Effector CD8-positive, alpha-beta T cell (primary cell): ENCODE results near the gene TBP.
"Not testable (repeated sequence)": the region's sequence is repeated elsewhere in the genome, so short reads cannot be mapped to it uniquely, and the experiment has no call there.

Experiments
- DNase-seq: peaks from one replicate; lab custom pipeline; 2025; lab: John Stamatoyannopoulos, UW
- total RNA-seq, 4 experiments: gene quantifications; one replicate each; lab custom pipeline; 2026; lab: John Stamatoyannopoulos, UW

Gene TBP
- 27.3 to 32.8 (median 29.7) reads per million in 4 experiments for total RNA-seq

- peak; percentile 94 for DNase-seq
Measured at GRCh38 chr6:170554013-170554795, at the start of gene TBP. Gene TBP, plus strand, starts transcription at chr6:170554369. Its CDS starts 2,661 bp downstream, at chr6:170557030.

DNA sequence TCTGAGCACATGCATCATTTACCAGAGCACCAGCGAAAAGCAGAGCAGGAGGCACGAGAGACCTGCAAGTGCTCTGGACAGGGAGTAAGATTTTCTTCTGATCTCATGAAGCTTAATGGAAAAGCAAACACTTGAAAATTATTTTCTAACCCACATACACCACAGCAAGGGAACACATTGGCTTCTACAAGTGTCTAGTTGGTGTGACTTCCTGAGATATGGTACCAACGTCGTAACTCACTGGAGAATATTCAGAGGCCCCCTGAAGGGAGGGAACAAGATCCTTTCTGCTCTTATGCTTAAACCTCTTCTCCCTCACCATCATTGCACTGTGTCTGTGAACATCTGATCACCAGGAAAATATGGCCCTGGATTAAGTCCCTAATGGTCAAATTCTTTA, 49.7 kb upstream of the TBP start:
- DNase-seq: no peak

DNA sequence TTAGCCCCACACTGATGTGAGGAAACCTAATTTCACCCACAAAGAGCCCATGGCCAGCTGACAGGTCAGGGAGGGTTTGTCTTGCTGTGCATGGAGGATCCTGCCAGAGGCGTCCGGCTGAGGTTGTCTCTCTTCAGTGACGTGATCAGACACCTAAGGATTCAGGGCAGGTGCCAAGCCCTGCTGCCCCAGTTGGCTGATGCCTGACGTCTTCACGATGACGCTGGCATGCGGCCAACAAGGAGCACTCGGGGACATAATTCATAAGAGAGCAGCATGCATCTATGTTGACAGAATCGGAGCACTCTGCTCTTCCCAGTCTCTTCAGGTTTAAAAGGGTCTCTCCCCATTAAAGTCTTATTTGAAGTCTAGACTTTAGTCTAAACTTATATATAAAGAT, 48.9 kb upstream of the TBP start:
- no peak for DNase-seq

- DNase-seq: no peak
Measured at GRCh38 chr6:170506446-170506845, 47.7 kb upstream of the TBP start.

DNA sequence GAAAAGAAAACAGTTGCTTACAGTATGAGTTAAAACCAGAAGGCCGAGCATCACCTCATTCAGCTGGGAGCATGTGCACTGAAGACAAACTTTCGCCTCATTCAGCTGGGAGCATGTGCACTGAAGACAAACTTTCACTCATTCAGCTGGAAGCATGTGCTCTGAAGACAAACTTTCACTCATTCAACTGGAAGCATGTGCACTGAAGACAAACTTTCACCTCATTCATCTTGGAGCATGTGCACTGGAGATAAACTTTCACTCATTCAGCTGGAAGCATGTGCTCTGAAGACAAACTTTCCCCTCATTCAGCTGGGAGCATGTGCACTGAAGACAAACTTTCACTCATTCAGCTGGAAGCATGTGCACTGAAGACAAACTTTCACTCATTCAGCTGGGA, 46.4 kb upstream of the TBP start:
- not testable (repeated sequence) for DNase-seq

- DNase-seq: not testable (repeated sequence)
Measured at GRCh38 chr6:170508275-170508674, 45.9 kb upstream of the TBP start.

DNA sequence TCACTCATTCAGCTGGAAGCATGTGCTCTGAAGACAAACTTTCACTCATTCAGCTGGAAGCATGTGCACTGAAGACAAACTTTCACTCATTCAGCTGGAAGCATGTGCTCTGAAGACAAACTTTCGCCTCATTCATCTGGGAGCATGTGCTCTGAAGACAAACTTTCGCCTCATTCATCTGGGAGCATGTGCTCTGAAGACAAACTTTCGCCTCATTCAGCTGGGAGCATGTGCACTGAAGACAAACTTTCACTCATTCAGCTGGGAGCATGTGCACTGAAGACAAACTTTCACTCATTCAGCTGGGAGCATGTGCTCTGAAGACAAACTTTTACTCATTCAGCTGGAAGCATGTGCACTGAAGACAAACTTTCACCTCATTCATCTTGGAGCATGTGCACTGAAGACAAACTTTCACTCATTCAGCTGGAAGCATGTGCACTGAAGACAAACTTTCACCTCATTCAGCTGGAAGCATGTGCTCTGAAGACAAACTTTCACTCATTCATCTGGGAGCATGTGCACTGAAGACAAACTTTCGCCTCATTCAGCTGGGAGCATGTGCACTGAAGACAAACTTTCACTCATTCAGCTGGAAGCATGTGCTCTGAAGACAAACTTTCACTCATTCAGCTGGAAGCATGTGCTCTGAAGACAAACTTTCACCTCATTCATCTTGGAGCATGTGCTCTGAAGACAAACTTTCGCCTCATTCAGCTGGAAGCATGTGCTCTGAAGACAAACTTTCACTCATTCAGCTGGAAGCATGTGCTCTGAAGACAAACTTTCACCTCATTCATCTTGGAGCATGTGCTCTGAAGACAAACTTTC, 45.1 kb upstream of the TBP start:
- not testable (repeated sequence) for DNase-seq

DNA sequence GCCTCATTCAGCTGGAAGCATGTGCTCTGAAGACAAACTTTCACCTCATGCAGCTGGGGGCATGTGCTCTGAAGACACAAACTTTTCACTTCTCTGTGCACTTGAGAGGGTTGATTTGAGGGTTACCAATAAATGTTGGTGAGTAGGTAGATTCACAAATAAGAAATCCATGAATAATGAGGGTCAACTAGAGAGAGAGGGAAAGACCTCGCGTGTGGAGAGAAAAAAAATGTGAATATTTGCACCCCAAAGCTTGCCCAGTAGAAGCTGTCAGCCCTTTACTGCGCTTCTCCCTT, 44.5 kb upstream of the TBP start:
- DNase-seq: no peak

DNA sequence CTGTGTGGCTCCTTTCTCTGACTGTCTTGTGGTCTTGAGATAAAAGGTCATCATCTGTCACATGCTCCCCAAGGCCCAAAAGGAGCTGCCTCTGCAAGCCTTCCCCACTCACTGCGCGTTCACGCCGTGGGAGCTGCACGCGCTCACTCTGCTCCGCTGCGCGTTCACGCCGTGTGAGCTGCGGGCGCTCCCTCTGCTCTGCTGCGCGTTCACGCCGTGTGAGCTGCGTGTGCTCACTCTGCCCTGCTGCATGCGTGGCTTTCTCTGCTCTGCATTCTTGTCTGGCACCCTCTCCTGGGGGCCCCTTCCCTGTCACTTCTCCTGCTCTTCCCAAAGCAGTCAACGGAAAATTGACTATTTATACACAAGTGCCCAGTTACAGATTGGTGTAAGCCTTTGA, 43.5 kb upstream of the TBP start:
- no peak for DNase-seq

DNA sequence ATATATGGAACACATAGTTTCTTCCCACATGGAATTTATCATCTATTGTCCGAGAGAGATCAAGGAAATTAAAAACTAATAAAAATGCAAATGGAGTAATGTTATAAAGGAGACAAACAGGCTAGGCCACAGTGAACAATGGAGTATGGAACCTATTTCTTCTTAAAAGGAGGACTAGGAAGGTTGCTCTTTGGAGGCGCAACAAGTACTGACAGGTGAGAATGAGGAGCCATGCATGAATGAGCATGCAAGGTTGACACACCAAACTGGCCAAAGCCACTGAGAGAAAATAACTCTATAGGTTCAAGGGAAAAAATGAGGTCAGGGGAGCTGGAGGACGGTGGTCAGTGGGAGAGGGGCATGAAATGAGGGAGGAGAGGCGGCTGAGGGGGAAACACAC, 41.9 kb upstream of the TBP start:
- no peak for DNase-seq

- DNase-seq: no peak
Measured at GRCh38 chr6:170514908-170515307, 39.3 kb upstream of the TBP start.

- DNase-seq: peak; percentile 10
Measured at GRCh38 chr6:170516783-170517616, 37.2 kb upstream of the TBP start.

- DNase-seq: no peak
Measured at GRCh38 chr6:170522565-170523183, 31.5 kb upstream of the TBP start.

GRCh38 chr6:170523256-170524171, 30.7 kb upstream of the TBP start:
- DNase-seq: no peak

DNA sequence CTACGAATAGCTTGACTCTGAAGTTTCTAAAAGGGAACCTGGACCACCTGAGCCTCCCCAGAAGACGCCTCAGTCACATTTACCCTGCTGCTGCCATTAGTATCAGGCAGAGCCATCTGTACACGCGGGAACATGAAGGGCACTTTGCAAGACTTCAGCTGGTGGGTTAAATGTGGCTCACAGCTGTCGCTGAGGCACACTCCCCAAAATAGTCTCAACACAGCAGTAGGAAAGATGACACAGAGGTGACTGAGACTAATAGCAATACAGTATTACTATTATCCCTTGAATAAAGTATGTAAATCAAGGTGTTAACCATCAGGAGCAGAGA, 30.0 kb upstream of the TBP start:
- no peak for DNase-seq

GRCh38 chr6:170525795-170526194, 28.4 kb upstream of the TBP start:
- DNase-seq: no peak

GRCh38 chr6:170527995-170528394, 26.2 kb upstream of the TBP start:
- not testable (repeated sequence) for DNase-seq

- DNase-seq: peak; percentile 52
Measured at GRCh38 chr6:170529839-170530469, 24.2 kb upstream of the TBP start.

DNA sequence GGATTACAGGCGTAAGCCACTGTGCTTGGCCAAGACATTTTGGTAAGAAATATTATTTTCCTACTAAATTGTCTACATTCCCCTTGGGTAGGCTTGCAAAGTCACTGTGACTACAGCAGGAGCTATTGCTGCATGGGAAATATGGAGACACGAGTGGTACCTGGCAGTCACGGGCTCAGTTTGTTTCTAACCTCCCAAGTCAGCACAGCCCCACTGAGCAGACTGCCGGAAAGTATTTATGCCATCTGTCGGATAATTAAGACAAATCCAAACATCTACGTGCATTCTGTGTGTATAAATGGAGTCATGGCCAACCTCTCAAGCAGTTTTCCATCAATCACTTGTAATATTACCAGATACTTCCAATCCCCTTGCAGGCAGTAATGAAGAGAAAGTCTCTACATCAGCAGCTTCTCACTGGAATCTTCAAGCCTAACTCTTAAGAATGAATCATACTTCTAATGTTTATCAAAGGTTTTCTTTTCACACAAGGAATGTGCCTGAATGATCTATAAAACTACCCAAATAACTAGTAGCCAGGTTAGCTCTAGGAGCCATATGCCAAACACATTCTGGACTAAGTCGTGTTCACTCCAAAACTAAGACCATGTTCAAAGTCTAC, 21.2 kb upstream of the TBP start:
- no peak for DNase-seq

DNA sequence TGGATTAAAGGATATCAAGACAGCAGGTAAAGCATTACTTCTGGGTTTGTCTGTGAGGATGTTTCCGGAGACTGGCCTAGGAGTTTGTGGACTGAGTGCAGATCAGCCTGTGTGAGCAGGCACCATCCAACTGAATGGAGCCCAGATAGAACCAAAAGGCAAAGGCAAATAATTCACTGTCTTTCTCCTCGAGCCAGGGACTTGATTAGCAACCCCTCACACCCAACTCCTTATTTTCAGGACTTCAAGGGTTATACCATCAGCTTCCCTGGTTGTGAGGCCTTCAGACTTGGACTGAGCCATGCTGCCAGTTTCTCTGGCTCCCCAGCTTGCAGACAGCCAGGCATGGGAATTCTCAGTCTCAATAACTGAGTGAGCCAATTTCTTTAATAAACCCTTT, 20.4 kb upstream of the TBP start:
- DNase-seq: no peak
